GM18508 (cell line): ENCODE data around the gene XAB2.
"Not testable (repeated sequence)": the region's sequence is repeated elsewhere in the genome, so short reads cannot be mapped to it uniquely, and the experiment has no call there.

ENCODE experiments used
- ATAC-seq: cut with Tn5 transposase; IDR thresholded peaks from one replicate; pipeline ENCODE4 v1.9.1; 2021; ENCODE audit warnings: moderate number of reproducible peaks; ENCODE audit not compliant: insufficient read depth, unreplicated experiment

The XAB2 gene

DNA sequence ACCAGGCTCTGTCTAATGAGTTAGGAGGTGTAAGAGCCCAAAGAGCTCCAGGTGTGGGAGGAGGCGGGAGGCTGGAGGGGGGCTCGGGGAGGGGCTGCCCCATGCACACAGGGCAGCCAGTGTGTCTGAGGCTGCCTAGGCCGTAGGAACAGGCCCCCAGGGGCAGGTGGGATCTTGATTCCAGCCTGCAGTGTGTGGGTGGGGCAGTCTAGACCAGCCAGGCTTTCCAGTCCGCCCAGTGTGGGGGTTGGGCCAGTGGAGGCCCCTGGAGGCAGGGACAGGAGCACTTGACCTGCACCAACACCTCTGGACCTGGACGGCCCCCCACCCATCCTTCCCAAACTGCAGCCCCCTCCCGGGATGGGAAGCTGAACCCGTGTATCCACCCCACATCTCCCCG, 39.1 kb downstream of the XAB2 start:
- no peak for ATAC-seq

DNA sequence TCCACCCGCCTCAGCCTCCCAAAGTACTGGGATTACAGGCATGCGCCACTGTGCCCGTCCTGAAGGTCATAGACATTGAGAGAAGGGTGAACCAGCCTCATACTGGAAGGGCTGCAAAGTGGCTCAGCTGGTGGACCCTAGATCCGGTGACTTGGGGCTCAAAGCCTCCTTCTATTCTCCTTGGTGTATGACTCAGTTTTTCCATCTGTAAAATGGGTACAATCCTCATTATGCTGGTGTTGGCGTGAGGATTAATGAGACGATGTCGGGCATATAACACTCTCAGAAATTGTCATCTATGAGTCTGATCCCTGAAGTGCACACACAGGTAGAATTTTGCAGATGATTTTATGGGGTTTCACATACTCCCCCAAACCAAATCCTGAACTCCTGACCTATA, 39.5 kb downstream of the XAB2 start:
- ATAC-seq = no peak

DNA sequence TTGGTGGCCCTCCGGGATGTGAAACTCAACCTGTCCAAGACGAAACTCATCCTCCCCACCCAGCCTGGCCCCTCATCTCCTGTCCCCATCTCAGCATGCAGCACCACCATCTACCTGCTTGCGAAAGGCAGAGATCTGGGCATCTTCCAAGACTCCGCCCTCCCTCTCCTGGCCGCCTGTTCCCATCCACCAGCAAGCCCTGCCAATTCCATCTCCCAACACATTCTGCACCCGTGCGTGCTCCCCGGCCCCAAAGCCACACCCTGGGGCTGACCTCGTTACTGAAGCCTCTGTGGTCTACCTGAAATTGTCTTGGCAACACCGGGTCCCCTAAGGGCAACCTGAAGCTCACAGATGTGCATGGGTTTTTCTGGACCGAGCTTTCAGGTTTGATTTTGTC, 46.9 kb downstream of the XAB2 start:
- no peak for ATAC-seq

DNA sequence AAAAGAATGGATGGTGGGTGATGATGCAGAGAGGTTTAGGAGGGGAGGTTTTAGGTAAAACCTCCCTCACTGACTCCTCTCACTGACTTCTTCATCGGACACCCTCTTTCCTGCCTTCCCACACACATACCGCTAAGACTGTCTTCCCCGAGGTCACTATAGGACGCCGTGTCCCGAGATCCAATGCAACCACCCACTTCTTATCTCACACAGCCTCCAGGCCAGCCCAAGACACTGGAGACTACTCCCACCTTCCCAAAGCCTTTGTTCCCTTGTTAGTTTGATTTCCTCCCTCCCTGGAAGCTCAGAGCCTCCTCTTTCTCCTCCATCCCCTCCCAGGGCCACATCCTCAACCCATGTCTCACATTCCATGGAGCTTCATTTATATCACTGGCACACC, 50.2 kb downstream of the XAB2 start:
- no peak for ATAC-seq

DNA sequence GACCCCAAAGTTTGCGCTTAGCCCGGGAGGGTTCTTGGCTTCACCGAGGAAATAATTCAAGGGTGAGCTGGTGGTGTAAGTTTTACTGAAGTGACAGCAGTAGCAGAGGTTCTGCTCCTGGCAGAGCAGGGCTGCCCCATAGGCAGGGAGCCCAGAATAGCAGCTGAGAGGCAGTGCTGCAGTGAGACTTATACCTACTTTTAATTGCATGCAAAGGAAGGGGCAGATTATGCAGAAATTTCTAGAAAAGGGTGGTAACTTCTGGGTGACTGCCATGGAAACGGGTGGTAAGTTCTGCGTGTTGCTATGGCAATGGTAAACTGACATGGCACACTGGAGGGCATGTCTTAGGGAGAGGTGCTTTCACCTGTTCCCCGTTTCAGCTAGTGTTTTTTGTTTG, 51.2 kb downstream of the XAB2 start:
- ATAC-seq = no peak

DNA sequence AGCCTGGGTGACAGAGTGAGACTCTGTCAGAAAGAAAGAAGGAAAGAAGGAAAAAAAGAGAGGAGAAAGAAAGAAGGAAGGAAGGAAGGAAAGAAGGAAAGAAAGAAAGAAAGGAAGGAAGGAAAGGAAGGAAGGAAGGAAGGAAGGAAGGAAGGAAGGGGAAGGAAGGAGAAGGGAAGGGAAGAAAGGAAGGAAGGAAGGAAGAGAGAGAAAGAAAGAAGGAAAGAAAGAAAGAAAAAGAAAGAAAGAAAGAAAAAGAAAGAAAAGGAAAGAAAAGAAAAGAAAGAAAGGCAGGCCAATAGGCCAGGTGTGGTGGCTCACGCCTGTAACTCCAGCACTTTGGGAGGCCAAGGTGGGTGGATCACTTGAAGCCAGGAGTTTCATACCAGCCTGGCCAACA, 51.9 kb downstream of the XAB2 start:
- not testable (repeated sequence) for ATAC-seq

DNA sequence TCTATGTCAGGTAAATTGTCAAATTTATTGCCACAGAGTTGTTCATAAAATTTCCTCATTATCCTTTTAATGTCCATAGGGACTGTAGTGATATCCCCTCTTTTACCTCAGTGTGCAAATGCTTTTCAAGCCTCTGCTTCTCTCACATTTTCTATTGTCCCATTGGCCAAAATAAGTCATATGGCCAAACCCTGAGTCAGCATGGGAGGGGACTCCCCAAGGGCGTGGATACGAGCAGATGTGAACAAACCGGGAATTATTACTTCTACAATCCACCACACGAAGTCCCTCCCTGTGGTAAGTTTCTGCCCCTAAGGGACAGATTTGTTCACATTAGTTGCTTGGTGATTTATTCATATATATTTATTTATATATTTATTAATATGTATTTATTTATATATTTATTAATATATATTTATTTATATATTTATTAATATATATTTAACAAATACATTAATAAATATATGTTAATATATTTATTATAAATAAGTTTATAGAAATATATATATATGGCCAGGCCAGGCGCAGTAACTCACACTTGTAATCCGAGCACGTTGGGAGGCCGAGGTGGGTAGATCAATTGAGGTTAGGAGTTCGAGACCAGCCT, 53.8 kb downstream of the XAB2 start:
- no peak for ATAC-seq

DNA sequence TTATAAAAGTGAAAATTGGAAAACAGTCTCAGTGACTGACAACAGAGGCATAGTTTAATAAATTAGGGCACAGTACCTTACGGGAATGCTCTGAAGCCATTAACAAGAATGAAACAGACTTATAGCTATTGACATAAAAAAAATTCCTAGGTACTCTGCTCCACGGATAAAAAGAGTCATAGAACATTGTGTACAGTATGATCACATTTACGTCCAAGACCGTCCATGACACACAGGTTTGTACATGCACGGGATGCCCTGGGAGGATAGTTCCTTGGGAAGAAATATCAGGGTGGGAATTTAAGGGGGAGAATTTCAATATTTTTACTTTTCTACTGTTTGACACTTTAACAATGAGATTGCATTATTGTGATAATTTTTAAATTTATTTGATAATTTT, 58.6 kb downstream of the XAB2 start:
- ATAC-seq = no peak
